Loucy (cell line): ENCODE measurements around the gene PHF14.

ENCODE experiments used
- H2AFZ ChIP-seq: fragments of 200-600 bp; sonication (generic); 2 replicates; pipeline ENCODE4 v1.6.0; 2016; ENCODE audit warnings: antibody characterized with exemption, mild to moderate bottlenecking, low read length, moderate library complexity
- H3F3A ChIP-seq: fragments of 200-600 bp; 2 replicates; pipeline ENCODE4 v1.6.0; 2016; ENCODE audit warnings: antibody characterized with exemption, low read depth, mild to moderate bottlenecking
- H3K27me3 ChIP-seq: fragments of 200-600 bp; sonication (generic); 2 replicates; pipeline ENCODE4 v1.6.1; 2014; ENCODE audit warnings: low read length, mild to moderate bottlenecking; ENCODE audit not compliant: insufficient read depth, poor library complexity, severe bottlenecking
- H3K36me3 ChIP-seq: fragments of 200-600 bp; sonication (generic); 2 replicates; pipeline ENCODE4 v1.6.1; 2016; ENCODE audit warnings: low read length; ENCODE audit not compliant: insufficient read depth
- H3K4me1 ChIP-seq: fragments of 200-600 bp; sonication (generic); 2 replicates; pipeline ENCODE4 v1.5.1; 2014; ENCODE audit warnings: low read length, mild to moderate bottlenecking; ENCODE audit not compliant: insufficient read depth, poor library complexity, severe bottlenecking
- H3K4me2 ChIP-seq: fragments of 200-600 bp; sonication (generic); 2 replicates; pipeline ENCODE4 v1.6.0; 2014; ENCODE audit warnings: antibody characterized with exemption, low read length, low read depth, mild to moderate bottlenecking; ENCODE audit not compliant: poor library complexity, severe bottlenecking
- H3K4me3 ChIP-seq: fragments of 200-600 bp; sonication (generic); 2 replicates; pipeline ENCODE4 v1.5.1; 2014; ENCODE audit warnings: low read length, mild to moderate bottlenecking, mixed read lengths; ENCODE audit not compliant: poor library complexity, severe bottlenecking
- H3K79me2 ChIP-seq: fragments of 200-600 bp; sonication (generic); 2 replicates; pipeline ENCODE4 v1.6.1; 2014; ENCODE audit warnings: low read length; ENCODE audit not compliant: insufficient read depth
- H3K9ac ChIP-seq: fragments of 200-600 bp; sonication (generic); 2 replicates; pipeline ENCODE4 v1.6.0; 2014; ENCODE audit warnings: mild to moderate bottlenecking, low read depth, low read length, moderate library complexity; ENCODE audit not compliant: poor library complexity, severe bottlenecking
- H3K9me2 ChIP-seq: fragments of 200-600 bp; sonication (generic); replicated peaks from 2 replicates; pipeline ENCODE4 v1.6.1; 2016; ENCODE audit warnings: low read depth, low read length, mixed read lengths
- H3K9me3 ChIP-seq: fragments of 200-600 bp; sonication (generic); 2 replicates; pipeline ENCODE4 v1.6.1; 2014; ENCODE audit warnings: mild to moderate bottlenecking, antibody characterized with exemption, low read length, low read depth; ENCODE audit not compliant: insufficient read depth
- H4K20me1 ChIP-seq: fragments of 200-600 bp; sonication (generic); 2 replicates; pipeline ENCODE4 v1.6.0; 2014; ENCODE audit warnings: antibody characterized with exemption, low read length, mild to moderate bottlenecking; ENCODE audit not compliant: insufficient read depth, poor library complexity, severe bottlenecking
- CTCF ChIP-seq: fragments of 200-600 bp; sonication (generic); conservative IDR thresholded peaks from 2 replicates; pipeline ENCODE4 v1.5.1; 2014; ENCODE audit warnings: mild to moderate bottlenecking, antibody characterized with exemption, low read length
- EZH2phosphoT487 ChIP-seq: fragments of 200-600 bp; IDR thresholded peaks from 2 replicates; pipeline ENCODE4 v1.6.1; 2018; ENCODE audit warnings: antibody characterized with exemption, mild to moderate bottlenecking, moderate library complexity, borderline replicate concordance

The PHF14 gene

GRCh38 chr7:11083214-11083568 is 109.5 kb downstream of the PHF14 start:
- Histone ChIP-seq H3K4me1 (peaks cover 5% of the 10 kb centered on the region), H2AFZ (no peak overlapping the region), H3K79me2 (no peaks in the 10 kb centered on the region), H3K9me2 (no peaks in the 10 kb centered on the region), H3K4me2 (no peak overlapping the region), H3K36me3 (no peaks in the 10 kb centered on the region), H3K9me3 (no peaks in the 10 kb centered on the region), H4K20me1 (peaks cover 7% of the 10 kb centered on the region), H3K27me3 (no peaks in the 10 kb centered on the region), H3K9ac (no peak overlapping the region), H3F3A (no peaks in the 10 kb centered on the region), H3K4me3 (no peak overlapping the region)
- TF ChIP-seq EZH2phosphoT487 (no peak), CTCF (no peak)

- Histone ChIP-seq H3K36me3 (peaks cover 14% of the 10 kb centered on the region; the same call in 1 of the 2 replicates), H3F3A (no peaks in the 10 kb centered on the region), H3K4me2 (no peak overlapping the region), H4K20me1 (no peaks in the 10 kb centered on the region), H2AFZ (no peak overlapping the region), H3K9ac (no peak overlapping the region), H3K9me2 (no peaks in the 10 kb centered on the region), H3K4me3 (no peak overlapping the region), H3K79me2 (no peaks in the 10 kb centered on the region), H3K9me3 (no peaks in the 10 kb centered on the region), H3K27me3 (no peaks in the 10 kb centered on the region), H3K4me1 (no peaks in the 10 kb centered on the region)
- TF ChIP-seq EZH2phosphoT487 (no peak), CTCF (no peak)
Observed at GRCh38 chr7:11104578-11104977, 130.9 kb downstream of the PHF14 start.

- Histone ChIP-seq H3K79me2 (no peaks in the 10 kb centered on the region), H3K9ac (no peak overlapping the region), H3K4me1 (no peaks in the 10 kb centered on the region), H3K27me3 (no peaks in the 10 kb centered on the region), H3K9me3 (no peaks in the 10 kb centered on the region), H2AFZ (no peak overlapping the region), H3K36me3 (peaks cover 8% of the 10 kb centered on the region; the same call in 1 of the 2 replicates), H3K9me2 (no peaks in the 10 kb centered on the region), H3K4me3 (no peak overlapping the region), H4K20me1 (no peaks in the 10 kb centered on the region), H3K4me2 (no peak overlapping the region), H3F3A (no peaks in the 10 kb centered on the region)
- TF ChIP-seq CTCF (no peak), EZH2phosphoT487 (no peak)
Observed at GRCh38 chr7:11109659-11110058, 136.0 kb downstream of the PHF14 start.
